Measurements from ENCODE around the gene SETX.
A peak's percentile ranks its signal among the peaks of the same experiment; 100 is the strongest.

SETX gene

DNA sequence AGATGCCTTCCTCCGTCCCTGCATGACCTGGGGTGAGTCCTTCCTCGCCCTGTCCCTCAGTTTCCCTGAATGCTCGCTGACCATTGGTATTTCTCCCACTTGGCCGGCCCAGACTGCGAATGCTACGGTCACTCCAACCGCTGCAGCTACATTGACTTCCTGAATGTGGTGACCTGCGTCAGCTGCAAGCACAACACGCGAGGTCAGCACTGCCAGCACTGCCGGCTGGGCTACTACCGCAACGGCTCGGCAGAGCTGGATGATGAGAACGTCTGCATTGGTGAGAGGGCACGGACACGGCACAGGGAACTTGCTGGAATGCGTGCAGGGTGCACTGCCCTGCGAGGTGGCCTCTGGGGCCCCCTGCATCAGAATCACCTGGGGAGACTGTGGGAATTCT lies 115.8 kb downstream of the SETX start:
- no peak for DNase-seq

DNA sequence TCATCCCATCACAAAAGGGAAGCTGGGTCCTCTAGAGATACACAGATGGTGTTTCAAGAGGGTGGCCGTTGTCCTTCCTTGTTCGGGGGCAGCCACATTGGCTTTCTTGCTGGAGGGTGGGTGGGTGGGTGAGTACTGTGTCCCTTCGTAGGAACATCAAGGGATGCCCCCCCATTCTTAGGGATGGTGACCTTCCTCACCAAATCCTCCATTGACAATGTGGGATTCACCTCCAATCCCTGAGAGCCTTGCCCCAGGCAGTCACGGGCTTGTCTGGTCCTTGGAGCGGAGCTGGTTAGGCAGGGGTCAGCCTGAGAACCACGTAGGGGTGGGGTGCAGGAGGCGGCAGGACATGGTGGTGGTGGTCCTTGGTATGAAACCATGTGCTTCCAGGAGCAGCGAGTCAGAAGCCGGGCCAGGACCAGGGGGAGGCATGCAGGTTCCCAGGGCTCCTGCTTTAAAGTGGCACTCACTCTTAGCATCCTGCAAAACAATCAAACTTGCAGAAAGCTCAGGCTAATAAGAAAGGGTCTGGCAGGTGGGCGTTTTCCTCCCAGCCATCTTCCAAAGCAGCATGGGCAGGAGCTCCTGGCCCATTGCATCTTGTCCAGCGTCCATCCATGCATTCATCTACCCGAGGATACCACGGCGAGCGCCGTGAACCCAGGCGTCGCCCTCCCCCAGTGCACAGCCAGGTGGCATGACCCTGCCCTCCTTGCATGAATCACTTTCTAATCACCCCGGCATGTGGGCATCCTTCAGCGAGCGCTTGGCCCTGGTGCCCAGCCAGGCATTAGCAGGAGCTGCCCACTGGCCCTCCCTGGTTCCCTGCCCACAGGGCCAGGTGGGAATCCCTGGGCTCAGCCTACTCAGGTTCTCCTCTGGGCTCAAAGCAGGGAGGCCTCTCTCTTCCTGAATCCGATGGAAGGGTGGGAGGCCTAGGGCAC lies 116.5 kb downstream of the SETX start:
- no peak for DNase-seq

DNA sequence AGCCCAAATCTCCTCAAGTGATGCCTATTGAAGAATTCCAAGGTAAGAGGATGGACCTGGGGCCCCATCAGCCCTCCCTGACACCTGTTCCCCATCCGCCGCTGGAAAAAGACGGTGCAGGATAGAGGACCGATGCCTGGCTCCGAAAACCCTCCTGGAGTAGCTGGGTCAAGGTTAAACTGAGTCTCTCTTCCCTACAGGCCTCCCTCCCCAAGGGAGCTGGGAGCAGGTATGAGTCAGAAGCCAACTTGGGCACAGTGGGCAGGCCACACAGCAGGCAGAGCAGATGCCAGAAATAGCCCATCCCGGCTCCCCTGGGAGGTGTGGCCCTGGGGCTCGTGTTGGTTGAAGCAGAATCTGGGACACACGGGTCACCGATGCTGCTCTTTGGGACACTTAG lies 117.3 kb downstream of the SETX start:
- DNase-seq, result no peak

DNA sequence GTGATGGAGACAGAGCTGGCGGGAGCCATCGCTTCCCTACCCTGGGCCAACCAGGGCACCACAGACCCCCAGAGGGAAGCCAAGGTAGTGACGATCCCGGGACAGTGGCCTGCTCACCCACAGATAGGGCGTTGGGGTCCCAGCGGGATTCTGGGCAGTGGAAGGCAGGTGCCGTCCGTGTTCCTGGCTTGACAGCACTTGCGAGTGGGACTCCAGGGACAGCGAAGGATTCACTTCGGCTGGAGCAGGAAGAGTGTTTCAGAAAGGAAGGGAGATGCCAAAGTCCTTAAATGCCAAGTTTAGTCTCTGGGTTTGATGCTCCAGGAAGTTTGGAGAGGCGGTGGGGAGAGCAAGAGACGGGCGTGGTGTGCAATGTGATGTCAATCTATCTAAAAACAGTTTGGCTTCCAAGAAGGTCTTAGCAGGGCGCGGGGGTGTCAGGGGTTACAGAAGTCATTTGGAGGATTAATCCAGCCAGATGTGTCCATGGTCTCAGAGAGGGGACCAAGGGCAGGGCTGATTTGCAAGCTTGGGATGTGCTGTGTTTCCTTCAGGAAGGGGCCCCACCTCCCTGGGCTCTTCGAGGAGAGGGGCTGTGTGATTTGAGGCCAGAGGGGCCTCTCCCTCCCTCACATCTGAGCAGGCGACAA lies 118.0 kb downstream of the SETX start:
- no peak for DNase-seq

DNA sequence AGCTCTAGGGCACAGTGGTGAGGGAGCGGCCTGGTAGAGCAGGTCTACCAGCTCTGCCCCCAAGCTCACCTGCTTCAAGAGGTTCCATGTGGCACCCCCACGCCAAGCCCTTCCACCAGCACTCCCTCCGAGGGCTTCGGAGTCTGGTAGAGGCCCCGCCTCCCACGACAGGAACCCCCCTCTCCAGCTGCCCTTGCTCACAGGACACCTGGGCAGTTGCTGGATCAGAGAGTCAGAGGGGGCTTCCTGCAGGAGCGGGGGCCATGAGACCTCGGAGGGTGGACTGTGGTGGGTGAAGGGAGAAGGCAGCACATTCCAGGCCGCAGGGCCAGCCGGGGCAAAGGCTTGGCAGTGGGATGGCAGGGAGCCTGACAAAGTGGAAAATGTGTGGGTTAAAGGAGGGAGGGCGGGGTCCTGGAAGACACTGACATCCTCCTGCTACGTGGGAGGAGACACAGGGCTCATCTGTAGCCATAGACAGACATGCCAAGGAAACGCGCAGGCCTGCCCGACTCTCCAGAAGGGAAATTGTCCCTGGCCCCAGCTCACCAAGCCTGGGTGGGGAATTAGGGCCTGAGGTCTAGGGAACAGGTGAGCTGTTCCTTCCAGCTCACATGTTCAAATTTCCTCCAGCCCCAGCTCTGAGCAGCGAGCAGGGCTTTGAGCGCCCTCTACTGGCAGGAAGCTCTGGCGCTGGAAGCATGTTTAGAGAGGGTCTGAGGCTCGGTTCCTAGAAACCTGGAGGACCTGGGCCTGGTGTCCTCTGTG lies 118.7 kb downstream of the SETX start:
- DNase-seq, result peak; percentile 60

DNA sequence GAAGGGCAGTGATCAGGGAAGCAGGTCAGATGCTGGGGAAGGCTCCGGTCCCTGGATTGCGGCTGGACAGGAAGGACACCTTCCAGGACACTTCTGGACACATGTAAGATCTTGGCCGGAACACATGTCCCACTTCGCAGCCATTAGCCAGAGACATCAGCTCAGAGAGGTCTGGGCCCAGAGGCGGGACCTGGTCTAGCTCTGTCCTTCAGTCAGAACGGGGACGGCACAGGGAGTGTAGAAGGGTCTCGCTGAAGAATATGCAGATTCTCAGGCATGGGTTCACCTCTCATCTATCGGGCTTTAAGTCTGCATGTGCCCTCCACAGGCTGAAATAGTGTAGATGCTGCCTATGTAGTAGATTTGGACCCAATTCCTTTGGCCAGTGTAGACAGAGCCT lies 119.7 kb downstream of the SETX start:
- DNase-seq, result no peak

DNA sequence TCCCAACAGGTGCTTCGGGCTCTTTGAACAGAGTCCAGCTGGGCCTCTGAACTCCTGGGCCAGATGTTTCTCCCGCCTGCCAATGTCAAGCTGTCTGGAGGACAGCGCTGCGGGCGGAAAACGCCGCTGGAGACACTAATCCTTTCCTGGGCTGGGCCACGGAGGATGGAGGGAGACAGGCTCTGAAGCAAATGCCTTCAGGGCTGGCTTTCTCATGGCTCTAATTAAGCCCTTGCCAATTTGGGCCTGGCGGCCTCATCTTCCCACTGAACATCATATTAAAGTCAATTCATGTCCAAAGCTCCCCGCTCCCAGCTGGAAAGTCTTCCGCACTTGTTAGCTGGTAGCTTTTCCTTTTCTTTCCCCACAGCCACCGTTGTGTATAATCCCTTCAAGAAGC lies 120.3 kb downstream of the SETX start:
- no peak for DNase-seq

DNA sequence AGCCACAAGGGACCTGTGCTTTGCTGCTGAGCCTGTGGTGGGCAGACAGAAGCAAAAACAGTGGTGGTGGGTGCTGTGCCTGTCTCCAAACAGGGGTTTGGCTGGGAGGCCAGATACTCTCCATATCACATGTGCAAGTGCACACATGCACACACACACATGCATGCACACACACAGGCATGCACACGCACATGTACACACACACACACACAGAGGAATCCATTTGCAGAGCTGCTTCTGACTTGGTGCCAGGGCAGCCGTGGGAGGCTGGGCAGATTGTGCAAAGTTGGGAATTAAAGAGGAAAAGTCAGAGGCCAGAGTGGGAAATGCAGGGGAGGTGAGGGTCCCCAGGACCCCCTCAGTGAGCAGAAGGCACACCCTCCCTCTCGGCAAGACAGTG lies 121.6 kb downstream of the SETX start:
- DNase-seq, result no peak

DNA sequence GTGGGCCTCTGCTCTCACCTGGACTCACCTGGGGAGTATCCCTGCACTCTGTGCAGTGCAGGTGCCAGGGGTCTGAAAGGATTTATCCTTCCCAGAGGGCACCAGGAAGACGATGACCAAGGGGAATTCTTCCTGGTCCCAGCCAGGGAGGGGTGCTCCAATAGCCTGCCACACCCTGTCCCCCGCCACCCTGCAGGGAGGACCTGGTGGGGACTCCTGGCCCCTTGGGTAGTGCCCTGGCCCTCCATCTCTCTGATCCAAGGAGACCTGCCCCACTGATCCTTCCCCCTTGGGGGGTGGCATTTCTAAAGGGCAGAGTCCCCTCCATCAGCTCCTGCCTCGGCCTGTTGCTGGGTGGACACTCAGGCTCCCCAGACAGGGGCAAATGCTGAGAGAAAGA lies 122.3 kb downstream of the SETX start:
- no peak for DNase-seq

DNA sequence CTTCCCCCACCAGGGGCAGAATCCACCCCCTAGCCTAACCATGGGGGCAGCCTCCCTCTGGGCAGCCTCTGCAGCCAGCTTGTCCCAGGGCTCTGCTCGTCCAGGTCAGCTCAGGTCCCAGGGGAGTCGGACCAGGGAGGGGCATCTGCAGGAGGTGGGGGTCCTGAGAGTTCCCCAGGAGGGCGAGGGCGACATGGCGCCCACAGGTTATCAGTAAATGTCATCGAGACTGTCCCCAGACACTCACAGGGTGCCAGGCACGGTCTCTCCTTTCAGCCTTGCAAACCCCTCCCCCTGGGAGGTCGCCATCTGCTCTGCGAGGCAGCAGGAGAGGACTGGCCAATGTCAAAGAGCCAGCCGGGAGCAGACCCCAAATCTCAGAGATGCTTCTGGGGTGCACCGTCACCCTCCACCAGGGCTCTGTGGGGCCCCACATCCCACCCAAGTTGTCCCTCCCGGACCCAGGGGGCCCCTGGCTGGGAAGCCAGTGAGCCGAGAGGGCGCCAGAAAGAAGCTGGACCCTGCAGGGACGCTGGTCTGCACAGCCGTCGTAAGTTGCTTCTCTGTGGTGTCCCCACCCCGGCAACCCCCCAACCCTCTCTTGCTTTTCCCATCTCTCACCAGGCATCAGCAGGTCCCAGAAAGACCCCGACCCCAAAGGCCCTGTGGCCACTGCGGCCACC lies 123.6 kb downstream of the SETX start:
- DNase-seq, result peak; percentile 26

DNA sequence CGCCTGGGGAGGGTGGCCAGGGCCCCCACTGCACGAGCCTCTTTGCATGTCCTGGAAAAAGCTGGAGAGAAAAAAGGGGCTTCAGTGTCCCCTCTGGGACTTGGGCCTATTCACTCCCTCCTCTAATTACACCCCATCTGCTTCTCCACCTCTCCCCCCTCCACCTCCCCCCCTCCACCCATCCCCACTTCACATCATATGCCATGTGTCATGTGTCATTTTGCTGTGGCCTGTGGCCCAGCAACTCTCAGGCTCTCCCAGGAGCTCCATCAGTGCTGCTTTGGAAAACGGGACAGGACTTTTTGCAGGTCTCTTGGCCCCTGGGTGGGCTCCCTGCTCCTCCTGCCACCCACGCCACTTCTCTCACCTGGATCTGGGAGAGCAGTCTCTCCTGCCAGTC lies 124.2 kb downstream of the SETX start:
- peak; percentile 39 for DNase-seq

DNA sequence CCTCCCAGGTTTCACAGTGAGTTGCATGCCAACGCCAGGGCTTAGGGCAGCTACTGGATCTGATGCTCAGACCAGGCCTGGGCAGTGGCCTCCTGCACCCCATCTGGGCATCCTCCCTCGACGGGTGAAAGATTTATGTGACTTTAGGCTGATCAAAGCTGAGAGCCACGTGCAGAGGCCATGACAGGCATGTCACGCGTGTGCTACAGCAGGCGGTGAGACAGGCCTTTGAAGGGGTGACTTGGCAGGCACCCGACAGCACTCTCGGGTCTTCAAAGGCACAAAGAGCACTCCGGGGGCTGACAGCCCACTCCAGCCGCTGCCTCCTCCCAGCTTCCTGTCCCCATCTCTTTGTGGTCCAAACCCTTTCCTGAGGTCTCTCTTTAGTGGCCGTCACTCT lies 126.7 kb downstream of the SETX start:
- no peak for DNase-seq

DNA sequence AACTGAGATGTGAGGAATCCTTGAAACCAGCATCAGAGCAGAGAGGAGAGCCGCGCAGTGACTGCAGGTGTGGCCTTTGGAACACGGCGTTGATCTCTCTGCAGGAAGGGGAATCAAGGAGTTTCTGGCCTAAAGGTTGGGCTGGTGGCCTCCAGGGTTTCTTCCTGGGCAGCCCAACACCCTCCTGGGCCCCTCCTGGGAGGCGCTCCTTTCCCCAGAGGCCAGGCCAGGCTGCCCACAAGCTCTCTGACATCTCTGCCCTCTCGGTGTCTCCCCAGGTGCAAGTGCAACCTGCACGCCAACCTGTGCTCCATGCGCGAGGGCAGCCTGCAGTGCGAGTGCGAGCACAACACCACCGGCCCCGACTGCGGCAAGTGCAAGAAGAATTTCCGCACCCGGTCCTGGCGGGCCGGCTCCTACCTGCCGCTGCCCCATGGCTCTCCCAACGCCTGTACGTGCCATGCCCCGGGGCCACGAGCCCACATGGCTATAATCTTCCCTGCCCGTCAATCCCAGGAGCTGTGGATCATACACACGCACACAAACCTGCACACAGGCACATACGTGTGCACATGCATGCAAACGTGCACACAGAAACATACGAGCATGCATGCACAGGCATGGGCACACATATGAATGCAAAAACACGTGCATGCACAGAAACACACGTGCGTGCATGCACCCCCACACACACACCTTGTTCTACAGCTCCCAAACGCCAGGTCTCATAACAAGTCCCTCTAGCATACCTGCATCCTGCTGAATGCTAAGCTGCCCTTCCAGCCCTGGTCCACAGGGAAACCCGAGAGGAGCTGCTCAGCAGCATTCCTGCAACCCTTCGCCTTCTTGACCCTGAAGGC lies 128.0 kb downstream of the SETX start:
- DNase-seq, result no peak

DNA sequence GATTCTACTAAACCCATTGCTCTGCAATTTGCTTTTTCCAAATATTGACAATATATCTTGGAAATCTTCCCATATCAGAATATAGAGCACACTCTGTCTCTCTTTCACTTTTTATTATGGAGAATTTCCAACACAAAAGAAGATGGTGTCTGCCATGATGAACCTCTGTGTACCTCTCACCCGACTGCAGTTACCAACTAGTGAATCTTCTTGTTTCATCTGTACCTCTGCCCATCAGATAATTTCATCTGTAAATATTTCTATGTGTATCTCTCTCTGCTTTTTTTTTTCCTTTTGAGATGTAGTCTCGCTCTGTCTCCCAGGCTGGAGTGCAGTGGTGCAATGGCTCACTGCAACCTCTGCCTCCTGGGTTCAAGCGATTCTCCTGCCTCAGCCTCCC lies 130.1 kb downstream of the SETX start:
- DNase-seq, result no peak

DNA sequence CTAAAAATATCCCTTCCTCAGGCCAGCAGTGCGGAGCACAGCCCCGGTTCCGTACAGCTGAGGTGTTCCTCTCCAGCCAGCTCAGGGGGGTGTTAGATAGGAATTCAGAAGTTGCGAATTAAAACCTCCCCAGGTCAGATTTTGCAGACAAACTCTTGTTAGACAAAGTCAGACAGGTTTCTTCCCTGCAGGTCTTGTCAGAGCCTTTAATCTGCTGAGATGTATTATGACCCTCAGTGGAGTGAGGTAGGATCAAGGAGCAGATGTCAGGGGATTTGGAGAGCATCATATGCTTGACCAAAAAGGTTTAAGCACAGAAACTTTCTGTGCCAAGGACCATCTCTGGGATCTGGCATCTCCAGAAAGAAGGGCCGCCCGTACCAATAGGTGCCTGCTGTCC lies 132.8 kb downstream of the SETX start:
- no peak for DNase-seq

DNA sequence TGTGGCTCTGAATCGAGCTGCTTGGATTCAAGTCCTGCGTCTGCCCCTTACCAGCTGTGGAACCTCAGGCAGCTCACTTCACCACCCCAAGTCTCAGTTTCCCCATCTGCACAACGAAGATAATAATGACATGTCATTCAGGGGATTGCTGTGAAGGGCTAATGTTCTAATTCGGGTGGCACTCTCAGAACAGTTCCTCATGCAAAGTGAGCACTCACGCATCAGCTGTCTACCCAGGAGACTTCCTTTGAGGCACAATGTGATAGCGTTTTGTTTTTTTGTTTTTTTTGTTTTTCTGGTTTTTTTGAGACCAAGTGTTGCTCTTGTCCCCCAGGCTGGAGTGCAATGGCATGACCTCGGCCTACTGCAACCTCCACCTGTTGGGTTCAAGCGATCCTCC lies 136.6 kb downstream of the SETX start:
- DNase-seq, result no peak

DNA sequence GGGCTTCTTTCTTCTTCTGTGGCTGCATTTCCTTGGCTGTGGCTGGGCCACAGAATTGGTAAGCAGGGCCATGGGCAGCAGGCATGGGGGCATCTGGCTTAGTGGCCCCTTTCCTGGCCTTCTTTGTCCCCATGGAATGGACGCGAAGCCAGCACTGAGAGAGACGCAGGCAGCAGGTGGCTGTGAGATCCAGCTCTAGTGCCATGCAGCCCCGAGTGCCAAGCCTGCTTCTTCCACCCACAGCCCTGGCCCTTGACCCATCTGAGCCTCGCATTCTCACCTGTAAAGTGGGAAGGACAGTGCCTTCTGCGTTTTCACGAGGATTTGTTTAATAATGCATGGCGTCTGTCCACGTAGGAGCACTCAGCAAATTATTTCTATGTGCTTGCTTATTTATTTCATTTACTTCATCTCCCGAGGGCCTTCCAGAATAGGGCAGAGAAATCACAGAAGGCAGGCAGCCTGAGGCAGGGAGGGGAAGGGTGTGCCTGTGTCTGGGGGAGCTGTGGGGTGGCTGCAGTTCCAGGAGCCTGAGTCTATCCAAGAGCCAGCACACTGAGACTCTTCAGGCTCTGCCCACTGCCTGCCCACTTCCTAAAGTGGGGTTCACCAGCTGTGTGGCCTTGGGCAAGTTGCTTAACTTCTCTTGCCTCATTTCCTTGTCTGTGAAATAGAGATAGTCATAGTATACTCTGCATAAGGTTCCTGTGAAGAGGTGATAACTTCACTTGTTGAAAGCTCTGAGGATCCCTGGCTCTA lies 137.7 kb downstream of the SETX start:
- no peak for DNase-seq

DNA sequence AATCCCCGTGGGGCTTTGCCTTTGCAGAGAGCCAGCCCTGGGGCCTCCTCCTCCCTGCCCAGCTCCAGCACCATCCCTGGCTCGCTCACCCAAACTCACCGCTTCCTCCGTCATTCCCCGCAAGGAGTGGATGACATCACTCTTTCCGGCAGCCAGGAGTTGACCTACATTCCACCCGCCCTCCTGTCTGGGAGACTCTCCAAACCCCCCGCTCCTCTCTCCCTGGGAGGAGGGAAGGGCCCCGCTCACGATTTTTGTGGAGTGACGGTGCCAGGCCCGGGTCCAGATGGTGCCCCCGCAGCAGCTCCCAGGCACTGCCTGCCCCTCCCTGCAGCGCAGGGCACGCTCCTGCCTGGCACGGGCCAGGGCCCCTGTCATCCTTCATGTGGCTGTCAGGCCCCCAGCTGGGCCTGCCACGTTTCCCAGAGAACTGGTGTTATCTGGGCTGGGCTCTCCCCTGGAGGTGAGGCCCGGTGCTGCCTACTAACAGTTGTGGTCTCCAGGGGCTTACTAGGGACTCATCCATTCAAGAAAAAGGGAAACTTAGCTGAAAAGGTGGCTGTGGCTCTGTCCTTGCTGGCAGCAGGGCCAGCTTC lies 140.7 kb downstream of the SETX start:
- peak; percentile 92 for DNase-seq

DNA sequence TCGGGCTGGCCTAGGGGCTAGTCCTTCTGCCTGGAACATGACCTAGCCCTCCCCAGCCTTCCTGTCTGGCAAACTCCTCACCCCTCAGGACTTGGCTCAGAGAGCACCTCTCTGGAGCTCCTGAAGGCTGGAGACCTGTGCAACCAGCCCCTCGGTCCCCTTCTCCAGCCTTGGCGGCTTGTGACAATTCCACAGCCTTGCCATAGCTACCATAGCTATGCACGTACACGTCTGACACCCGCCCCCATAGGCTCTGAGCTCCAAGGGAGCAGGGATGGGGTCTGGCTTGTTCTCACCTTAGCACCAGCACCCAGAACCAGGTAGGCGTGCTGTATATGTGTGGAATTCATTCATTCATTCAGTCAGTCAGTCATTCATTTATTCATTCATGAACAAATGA lies 143.2 kb downstream of the SETX start:
- no peak for DNase-seq
